Smooth muscle cell (in vitro differentiated cells): ENCODE results near the gene PTER. TPM values are rescaled to one million over a fixed set of nuclear protein-coding genes. Genes with fewer than 3 reads are reported as not detected.

Experiments used
- DNase-seq: peaks from one replicate; lab custom pipeline; 2025; ENCODE audit not compliant: unreplicated experiment; lab: John Stamatoyannopoulos, UW
- H2AFZ ChIP-seq: fragments of 200-600 bp; sonication (generic); 2 replicates; pipeline ENCODE4 v1.6.0; 2016; ENCODE audit warnings: antibody characterized with exemption, low read depth, mild to moderate bottlenecking
- H3F3A ChIP-seq: fragments of 200-600 bp; sonication (generic); 2 replicates; pipeline ENCODE4 v1.6.0; 2017; ENCODE audit warnings: antibody characterized with exemption, low read depth
- H3K27ac ChIP-seq: fragments of 200-600 bp; sonication (generic); 2 replicates; pipeline ENCODE4 v1.5.1; 2016; ENCODE audit warnings: low read depth, mild to moderate bottlenecking
- H3K27me3 ChIP-seq: fragments of 200-600 bp; sonication (generic); 2 replicates; pipeline ENCODE4 v1.6.1; 2016; ENCODE audit warnings: low read depth, mild to moderate bottlenecking
- H3K36me3 ChIP-seq: fragments of 200-600 bp; sonication (generic); 2 replicates; pipeline ENCODE4 v1.5.1; 2016; ENCODE audit warnings: low read depth
- H3K4me1 ChIP-seq: fragments of 200-600 bp; sonication (generic); 2 replicates; pipeline ENCODE4 v1.5.1; 2016; ENCODE audit warnings: low read depth
- H3K4me2 ChIP-seq: fragments of 200-600 bp; sonication (generic); 2 replicates; pipeline ENCODE4 v1.6.0; 2016; ENCODE audit warnings: mild to moderate bottlenecking
- H3K4me3 ChIP-seq: fragments of 200-600 bp; sonication (generic); 2 replicates; pipeline ENCODE4 v1.5.1; 2016; ENCODE audit warnings: mild to moderate bottlenecking
- H3K79me2 ChIP-seq: fragments of 200-600 bp; sonication (generic); 2 replicates; pipeline ENCODE4 v1.6.0; 2016; ENCODE audit warnings: low read depth, mild to moderate bottlenecking
- H3K9ac ChIP-seq: fragments of 200-600 bp; sonication (generic); 2 replicates; pipeline ENCODE4 v1.6.0; 2016; ENCODE audit warnings: low read depth
- H3K9me3 ChIP-seq: fragments of 200-600 bp; sonication (generic); replicated peaks from 2 replicates; pipeline ENCODE4 v1.5.1; 2016; ENCODE audit warnings: low read depth
- H4K20me1 ChIP-seq: fragments of 200-600 bp; sonication (generic); 2 replicates; pipeline ENCODE4 v1.6.0; 2016; ENCODE audit warnings: low read depth
- WGBS: methylation state at CpG from one replicate; pipeline ENCODE4 v1.1.7; 2016; ENCODE audit warnings: low lambda C conversion rate; 5-methylcytosine and 5-hydroxymethylcytosine counted together
- polyA plus RNA-seq: library from polyadenylated mRNA; unstranded; fragments of >200 nt; fragmentation: Nextera tagmentation; extraction: Ambion mirVana; gene quantifications from 2 replicates; pipeline ENCODE4 v1.2.1, GENCODE V29; 2016
- total RNA-seq: library from RNA; depleted of rRNA; stranded (reverse); fragments of >200 nt; gene quantifications from 2 replicates; pipeline ENCODE4 v1.2.3, GENCODE V29; 2014
- TF ChIP-seq, protein P1 (sequence below): fragments of 200-600 bp; sonication (generic); IDR thresholded peaks from 2 replicates; pipeline ENCODE4 v1.5.1; 2017; ENCODE audit warnings: borderline replicate concordance, mild to moderate bottlenecking, antibody characterized with exemption; ENCODE audit not compliant: insufficient read depth, poor library complexity, severe bottlenecking

Gene PTER
- total and polyA plus RNA-seq, 2 experiments from 2014 or later = 8.9 to 15.3 TPM

DNA sequence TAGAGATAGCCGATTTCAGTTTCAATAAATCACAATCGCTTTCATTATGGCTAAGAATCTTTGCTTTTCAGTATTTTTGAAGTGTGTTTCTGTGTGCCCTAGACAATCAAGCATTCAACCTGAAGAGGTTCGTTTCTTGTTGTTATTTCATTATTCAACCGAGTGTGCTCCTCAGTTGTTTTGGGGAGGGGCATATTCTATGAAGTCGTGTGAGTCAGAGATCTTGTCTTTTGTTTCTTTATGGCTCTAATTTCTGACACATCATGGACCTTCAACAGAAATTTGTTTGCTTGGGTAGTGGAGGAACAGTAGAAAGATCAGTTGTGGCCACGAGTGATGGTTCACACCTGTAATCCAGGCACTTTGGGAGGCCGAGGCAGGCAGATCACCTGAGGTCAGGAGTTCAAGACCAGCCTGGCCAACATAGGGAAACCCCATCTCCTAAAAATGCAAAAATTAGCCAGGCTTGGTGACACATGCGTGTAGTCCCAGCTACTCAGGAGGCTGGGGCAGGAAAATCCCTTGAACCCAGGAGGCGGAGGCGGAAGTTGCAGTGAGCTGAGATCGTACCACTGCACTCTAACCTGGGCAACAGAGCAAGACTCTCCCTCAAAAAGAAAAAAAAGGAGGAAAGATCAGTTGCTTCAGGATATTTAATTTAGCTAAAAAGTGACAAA lies 46.6 kb downstream of the PTER start:
- DNase-seq = no peak
- Histone ChIP-seq H2AFZ (no peak overlapping the region), H3K27ac (no peak overlapping the region), H3K9me3 (no peaks in the 10 kb centered on the region), H3K36me3 (no peaks in the 10 kb centered on the region), H3K79me2 (no peaks in the 10 kb centered on the region), H3K4me2 (no peak overlapping the region), H4K20me1 (no peaks in the 10 kb centered on the region), H3K4me3 (no peak overlapping the region), H3K4me1 (no peaks in the 10 kb centered on the region), H3K9ac (no peak overlapping the region), H3K27me3 (no peaks in the 10 kb centered on the region), H3F3A (no peaks in the 10 kb centered on the region)
- TF ChIP-seq, protein P1, sequence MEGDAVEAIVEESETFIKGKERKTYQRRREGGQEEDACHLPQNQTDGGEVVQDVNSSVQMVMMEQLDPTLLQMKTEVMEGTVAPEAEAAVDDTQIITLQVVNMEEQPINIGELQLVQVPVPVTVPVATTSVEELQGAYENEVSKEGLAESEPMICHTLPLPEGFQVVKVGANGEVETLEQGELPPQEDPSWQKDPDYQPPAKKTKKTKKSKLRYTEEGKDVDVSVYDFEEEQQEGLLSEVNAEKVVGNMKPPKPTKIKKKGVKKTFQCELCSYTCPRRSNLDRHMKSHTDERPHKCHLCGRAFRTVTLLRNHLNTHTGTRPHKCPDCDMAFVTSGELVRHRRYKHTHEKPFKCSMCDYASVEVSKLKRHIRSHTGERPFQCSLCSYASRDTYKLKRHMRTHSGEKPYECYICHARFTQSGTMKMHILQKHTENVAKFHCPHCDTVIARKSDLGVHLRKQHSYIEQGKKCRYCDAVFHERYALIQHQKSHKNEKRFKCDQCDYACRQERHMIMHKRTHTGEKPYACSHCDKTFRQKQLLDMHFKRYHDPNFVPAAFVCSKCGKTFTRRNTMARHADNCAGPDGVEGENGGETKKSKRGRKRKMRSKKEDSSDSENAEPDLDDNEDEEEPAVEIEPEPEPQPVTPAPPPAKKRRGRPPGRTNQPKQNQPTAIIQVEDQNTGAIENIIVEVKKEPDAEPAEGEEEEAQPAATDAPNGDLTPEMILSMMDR = no peak
- WGBS = 95% methylated on average over 11 of the region's 11 CpGs

GRCh38 chr10:16490511-16490910 lies 53.7 kb downstream of the PTER start:
- TF ChIP-seq, protein P1 = no peak
- Histone ChIP-seq H3K4me3 (no peak overlapping the region), H3K36me3 (no peaks in the 10 kb centered on the region), H3K9me3 (no peaks in the 10 kb centered on the region), H3K79me2 (no peaks in the 10 kb centered on the region), H4K20me1 (no peaks in the 10 kb centered on the region), H3K27ac (no peak overlapping the region), H3K9ac (no peak overlapping the region), H3K4me2 (no peak overlapping the region), H3K4me1 (no peaks in the 10 kb centered on the region), H3F3A (no peaks in the 10 kb centered on the region), H2AFZ (no peak overlapping the region), H3K27me3 (no peaks in the 10 kb centered on the region)
- WGBS = 97% methylated on average over 3 of the region's 3 CpGs
- DNase-seq = no peak

DNA sequence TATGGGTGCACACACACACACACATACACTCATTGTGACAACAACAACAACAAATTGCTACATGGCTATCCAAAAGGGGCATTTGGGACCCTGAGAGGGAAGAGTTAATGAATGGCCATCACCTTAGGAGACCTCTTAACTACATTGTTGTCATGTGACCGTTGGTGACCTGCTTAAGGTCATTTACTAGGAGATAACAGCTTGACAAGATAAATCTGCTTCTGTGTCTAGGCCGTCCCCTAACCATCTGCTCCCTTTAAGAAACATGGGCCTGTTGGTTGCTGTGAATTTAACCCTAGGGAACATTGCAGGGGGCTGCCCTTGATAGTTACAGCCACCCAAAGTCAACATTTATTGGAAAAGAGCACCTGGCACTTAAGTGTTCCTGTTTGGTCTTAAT lies 55.1 kb downstream of the PTER start:
- no peak for DNase-seq
- Histone ChIP-seq H2AFZ (no peak overlapping the region), H3K9me3 (no peaks in the 10 kb centered on the region), H3K27ac (no peak overlapping the region), H3K9ac (no peak overlapping the region), H3K4me2 (no peak overlapping the region), H3K36me3 (no peaks in the 10 kb centered on the region), H3K4me1 (no peaks in the 10 kb centered on the region), H3K4me3 (no peak overlapping the region), H3F3A (no peaks in the 10 kb centered on the region), H3K79me2 (no peaks in the 10 kb centered on the region), H3K27me3 (no peaks in the 10 kb centered on the region), H4K20me1 (no peaks in the 10 kb centered on the region)
- 39% methylated on average over 2 of the region's 2 CpGs for WGBS
- TF ChIP-seq, protein P1 = no peak
